ENCODE measurements around the gene ACAT1.
"Not testable (repeated sequence)": the region's sequence is repeated elsewhere in the genome, so short reads cannot be mapped to it uniquely, and the experiment has no call there.

ACAT1 gene

GRCh38 chr11:108144615-108145014 is 23.2 kb downstream of the ACAT1 start:
- DNase-seq (ENCODE audit: low read depth in 2 of 2): no peak

GRCh38 chr11:108147150-108147549 is 25.8 kb downstream of the ACAT1 start:
- no peak for DNase-seq (ENCODE audit: low read depth in 2 of 2)

- DNase-seq (ENCODE audit: low read depth in 2 of 2): no peak
These were observed 27.2 kb downstream of the ACAT1 start for GRCh38 chr11:108148556-108148955.

- no peak for DNase-seq (ENCODE audit: low read depth in 2 of 2)
These were observed 33.2 kb downstream of the ACAT1 start for GRCh38 chr11:108154591-108154990.

- DNase-seq (ENCODE audit: low read depth in 2 of 2): no peak
These were observed 39.7 kb downstream of the ACAT1 start for GRCh38 chr11:108160970-108161566.

- not testable (repeated sequence) for DNase-seq (ENCODE audit: low read depth in 2 of 2)
These were observed 41.5 kb downstream of the ACAT1 start for GRCh38 chr11:108162878-108163277.

- no peak for DNase-seq (ENCODE audit: low read depth in 2 of 2)
These were observed 46.3 kb downstream of the ACAT1 start for GRCh38 chr11:108167624-108168023.

- DNase-seq (ENCODE audit: low read depth in 2 of 2): no peak
These were observed 48.8 kb downstream of the ACAT1 start for GRCh38 chr11:108170184-108170583.

GRCh38 chr11:108177570-108177969 is 56.2 kb downstream of the ACAT1 start:
- no peak for DNase-seq (ENCODE audit: low read depth in 2 of 2)

- DNase-seq (ENCODE audit: low read depth in 2 of 2): no peak
These were observed 72.4 kb downstream of the ACAT1 start for GRCh38 chr11:108193725-108194124.

GRCh38 chr11:108196901-108197300 is 75.5 kb downstream of the ACAT1 start:
- DNase-seq (ENCODE audit: low read depth in 2 of 2): no peak
